Measurements from ENCODE around the gene IFT81. TPM values are rescaled to one million over a fixed set of nuclear protein-coding genes. Genes with fewer than 3 reads are reported as not detected.

IFT81 gene
- total and polyA plus RNA-seq, 2 of the 13 experiments (the other 11 are each of a cell fraction or from before 2014, with no cell fraction given): 4.2 to 13.0 TPM

DNA sequence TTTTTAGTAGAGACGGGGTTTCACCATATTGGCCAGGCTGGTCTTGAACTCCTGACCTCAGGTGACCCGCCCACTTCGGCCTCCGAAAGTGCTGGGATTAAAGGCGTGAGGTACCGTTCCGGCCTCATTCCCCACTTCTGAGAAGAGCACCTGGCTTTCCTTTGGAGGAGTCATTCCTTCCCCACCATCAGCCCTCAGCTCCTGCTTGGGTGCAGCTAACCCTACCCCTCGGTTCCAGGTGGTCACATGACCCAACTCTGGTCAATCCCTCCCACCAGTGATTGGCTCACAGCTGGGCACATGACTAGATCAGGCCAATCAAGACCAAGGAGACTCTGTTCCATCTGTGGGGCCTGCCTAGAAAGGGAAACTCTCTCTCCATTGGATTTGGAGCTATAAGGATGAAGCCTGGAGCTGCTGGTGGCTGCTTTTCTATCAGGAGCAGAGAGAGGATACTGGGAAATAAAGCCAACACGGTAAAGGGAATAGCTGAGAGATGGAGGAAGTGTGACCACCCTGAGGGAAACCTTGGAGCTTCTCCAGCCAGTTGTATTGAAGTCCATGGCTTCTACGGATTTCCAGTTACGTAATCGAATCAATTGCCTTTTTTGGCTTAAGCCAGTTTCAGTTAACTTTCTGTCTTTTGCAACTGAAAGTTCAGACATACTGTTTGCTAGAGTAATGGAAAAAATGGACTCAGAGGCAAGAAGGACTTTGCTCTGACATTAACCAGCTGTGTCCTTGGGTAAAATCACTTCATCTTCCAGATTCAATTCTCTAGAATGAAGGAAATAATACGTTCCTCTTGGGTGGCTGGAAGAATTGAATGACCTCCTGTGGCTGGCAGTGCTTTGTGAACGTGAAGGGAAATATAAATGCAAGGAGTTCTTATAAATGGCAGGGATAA lies 19.7 kb upstream of the IFT81 start (continued):
- TF ChIP-seq CC2D1A (CRISPR knock-in tag; IDR thresholded peaks at IDR 0.05): no peak
- peak; percentile 83 for TF ChIP-seq MIXL1 (CRISPR knock-in tag; IDR thresholded peaks at IDR 0.05)
- peak; percentile 29; the same call in 1 of the 2 replicates for TF ChIP-seq FOXJ3 (CRISPR knock-in tag; IDR thresholded peaks at IDR 0.05; ENCODE audit: borderline replicate concordance)
- TF ChIP-seq, protein P1, sequence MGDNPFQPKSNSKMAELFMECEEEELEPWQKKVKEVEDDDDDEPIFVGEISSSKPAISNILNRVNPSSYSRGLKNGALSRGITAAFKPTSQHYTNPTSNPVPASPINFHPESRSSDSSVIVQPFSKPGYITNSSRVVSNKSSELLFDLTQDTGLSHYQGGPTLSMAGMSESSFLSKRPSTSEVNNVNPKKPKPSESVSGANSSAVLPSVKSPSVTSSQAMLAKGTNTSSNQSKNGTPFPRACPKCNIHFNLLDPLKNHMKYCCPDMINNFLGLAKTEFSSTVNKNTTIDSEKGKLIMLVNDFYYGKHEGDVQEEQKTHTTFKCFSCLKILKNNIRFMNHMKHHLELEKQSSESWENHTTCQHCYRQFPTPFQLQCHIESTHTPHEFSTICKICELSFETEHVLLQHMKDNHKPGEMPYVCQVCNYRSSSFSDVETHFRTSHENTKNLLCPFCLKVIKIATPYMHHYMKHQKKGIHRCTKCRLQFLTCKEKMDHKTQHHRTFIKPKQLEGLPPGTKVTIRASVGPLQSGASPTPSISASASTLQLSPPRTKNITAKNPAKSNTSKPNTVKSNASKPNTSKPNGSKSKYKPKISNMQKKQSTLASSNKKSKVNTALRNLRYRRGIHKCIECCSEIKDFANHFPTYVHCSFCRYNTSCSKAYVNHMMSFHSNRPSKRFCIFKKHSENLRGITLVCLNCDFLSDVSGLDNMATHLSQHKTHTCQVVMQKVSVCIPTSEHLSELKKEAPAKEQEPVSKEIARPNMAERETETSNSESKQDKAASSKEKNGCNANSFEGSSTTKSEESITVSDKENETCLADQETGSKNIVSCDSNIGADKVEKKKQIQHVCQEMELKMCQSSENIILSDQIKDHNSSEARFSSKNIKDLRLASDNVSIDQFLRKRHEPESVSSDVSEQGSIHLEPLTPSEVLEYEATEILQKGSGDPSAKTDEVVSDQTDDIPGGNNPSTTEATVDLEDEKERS (CRISPR knock-in tag; IDR thresholded peaks at IDR 0.05): no peak
- peak in 1 of 2 experiments; percentile 57; a peak in 2 of 4 replicates for TF ChIP-seq EP300 (IDR thresholded peaks at IDR 0.05; ENCODE audit: low read depth in 2 of 2, low read length in 2 of 2)
- TF ChIP-seq EP300 (CRISPR knock-in tag; IDR thresholded peaks at IDR 0.05; ENCODE audit: borderline replicate concordance): no peak
- peak; percentile 58; the same call in 1 of the 2 replicates for TF ChIP-seq REPIN1 (CRISPR knock-in tag; IDR thresholded peaks at IDR 0.05; ENCODE audit: borderline replicate concordance, low read depth)
- no peak for TF ChIP-seq ZNF17 (CRISPR knock-in tag; IDR thresholded peaks at IDR 0.05)
- TF ChIP-seq, protein P2, sequence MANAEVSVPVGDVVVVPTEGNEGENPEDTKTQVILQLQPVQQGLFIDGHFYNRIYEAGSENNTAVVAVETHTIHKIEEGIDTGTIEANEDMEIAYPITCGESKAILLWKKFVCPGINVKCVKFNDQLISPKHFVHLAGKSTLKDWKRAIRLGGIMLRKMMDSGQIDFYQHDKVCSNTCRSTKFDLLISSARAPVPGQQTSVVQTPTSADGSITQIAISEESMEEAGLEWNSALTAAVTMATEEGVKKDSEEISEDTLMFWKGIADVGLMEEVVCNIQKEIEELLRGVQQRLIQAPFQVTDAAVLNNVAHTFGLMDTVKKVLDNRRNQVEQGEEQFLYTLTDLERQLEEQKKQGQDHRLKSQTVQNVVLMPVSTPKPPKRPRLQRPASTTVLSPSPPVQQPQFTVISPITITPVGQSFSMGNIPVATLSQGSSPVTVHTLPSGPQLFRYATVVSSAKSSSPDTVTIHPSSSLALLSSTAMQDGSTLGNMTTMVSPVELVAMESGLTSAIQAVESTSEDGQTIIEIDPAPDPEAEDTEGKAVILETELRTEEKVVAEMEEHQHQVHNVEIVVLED (CRISPR knock-in tag; IDR thresholded peaks at IDR 0.05; ENCODE audit: borderline replicate concordance): no peak
- TF ChIP-seq ZKSCAN8 (CRISPR knock-in tag; IDR thresholded peaks at IDR 0.05; ENCODE audit: borderline replicate concordance): 0 out of 2 replicates have a peak, but pooled peaks have one; percentile 15
- TF ChIP-seq RXRB (CRISPR knock-in tag; IDR thresholded peaks at IDR 0.05; ENCODE audit: borderline replicate concordance): peak; percentile 38; the same call in 1 of the 2 replicates
- TF ChIP-seq ZNF644 (CRISPR knock-in tag; IDR thresholded peaks at IDR 0.05; ENCODE audit: low read depth): peak; percentile 92
- 0 out of 2 replicates have a peak, but pooled peaks have one; percentile 13 for TF ChIP-seq HOXA3 (CRISPR knock-in tag; IDR thresholded peaks at IDR 0.05)
- TF ChIP-seq, protein P3, sequence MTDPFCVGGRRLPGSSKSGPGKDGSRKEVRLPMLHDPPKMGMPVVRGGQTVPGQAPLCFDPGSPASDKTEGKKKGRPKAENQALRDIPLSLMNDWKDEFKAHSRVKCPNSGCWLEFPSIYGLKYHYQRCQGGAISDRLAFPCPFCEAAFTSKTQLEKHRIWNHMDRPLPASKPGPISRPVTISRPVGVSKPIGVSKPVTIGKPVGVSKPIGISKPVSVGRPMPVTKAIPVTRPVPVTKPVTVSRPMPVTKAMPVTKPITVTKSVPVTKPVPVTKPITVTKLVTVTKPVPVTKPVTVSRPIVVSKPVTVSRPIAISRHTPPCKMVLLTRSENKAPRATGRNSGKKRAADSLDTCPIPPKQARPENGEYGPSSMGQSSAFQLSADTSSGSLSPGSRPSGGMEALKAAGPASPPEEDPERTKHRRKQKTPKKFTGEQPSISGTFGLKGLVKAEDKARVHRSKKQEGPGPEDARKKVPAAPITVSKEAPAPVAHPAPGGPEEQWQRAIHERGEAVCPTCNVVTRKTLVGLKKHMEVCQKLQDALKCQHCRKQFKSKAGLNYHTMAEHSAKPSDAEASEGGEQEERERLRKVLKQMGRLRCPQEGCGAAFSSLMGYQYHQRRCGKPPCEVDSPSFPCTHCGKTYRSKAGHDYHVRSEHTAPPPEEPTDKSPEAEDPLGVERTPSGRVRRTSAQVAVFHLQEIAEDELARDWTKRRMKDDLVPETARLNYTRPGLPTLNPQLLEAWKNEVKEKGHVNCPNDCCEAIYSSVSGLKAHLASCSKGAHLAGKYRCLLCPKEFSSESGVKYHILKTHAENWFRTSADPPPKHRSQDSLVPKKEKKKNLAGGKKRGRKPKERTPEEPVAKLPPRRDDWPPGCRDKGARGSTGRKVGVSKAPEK (CRISPR knock-in tag; IDR thresholded peaks at IDR 0.05; ENCODE audit: borderline replicate concordance): no peak
- TF ChIP-seq ZNF567 (CRISPR knock-in tag; IDR thresholded peaks at IDR 0.05; ENCODE audit: borderline replicate concordance): no peak

Measured in HepG2 (cell line).